AG09319 (cell line): ENCODE measurements around the gene STEAP1B.
A peak's percentile ranks its signal among the peaks of the same experiment; 100 is the strongest.

Experiments used
- DNase-seq: peaks from one replicate; pipeline ENCODE4 v3.0.0-alpha.2; 2010; ENCODE audit warnings: low read depth; ENCODE audit errors: extremely low read depth
- TF ChIP-seq, protein P1 (sequence below): IDR thresholded peaks from 2 replicates; pipeline ENCODE4 v1.5.1; 2011; ENCODE audit warnings: low read depth, mild to moderate bottlenecking, inconsistent platforms, low read length, moderate library complexity

STEAP1B gene

DNA sequence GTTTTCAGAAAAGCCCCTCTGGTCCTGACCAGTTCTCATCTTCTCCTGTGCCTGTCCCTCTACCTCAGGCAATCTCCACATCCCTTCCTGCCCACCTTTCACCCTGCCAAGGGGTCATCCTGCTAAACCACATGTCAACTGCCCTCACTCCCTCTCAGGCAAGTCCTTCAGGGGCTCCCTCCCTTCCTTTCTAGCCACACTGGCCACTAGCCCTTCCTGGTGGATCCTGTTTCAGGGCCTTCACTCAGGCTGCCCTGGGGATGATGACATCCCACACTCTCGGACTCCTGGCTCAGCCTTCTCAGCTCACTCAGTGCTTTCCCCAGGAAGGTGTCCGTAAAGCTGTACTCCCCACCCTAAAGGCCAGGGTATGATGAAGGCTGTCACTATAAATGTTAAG, 13.4 kb downstream of the STEAP1B start:
- no peak for DNase-seq

DNA sequence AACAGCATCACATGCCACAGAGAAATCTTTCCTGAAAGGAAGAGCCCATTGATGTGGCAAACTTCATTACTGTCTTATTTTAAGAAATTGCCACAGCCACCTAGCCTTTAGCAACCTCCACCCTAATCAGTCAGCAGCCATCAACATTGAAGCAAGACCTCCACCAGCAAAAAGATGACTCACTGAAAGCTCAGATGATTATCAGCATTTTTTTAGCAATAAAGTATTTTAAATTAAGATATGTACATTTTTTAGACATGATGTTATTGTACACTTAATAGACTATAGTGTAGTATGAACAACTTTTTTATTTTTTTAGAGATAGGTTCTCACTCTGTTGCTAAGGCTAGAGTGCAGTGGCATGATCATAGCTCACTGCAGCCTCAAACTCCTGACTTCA, 14.8 kb downstream of the STEAP1B start:
- TF ChIP-seq, protein P1, sequence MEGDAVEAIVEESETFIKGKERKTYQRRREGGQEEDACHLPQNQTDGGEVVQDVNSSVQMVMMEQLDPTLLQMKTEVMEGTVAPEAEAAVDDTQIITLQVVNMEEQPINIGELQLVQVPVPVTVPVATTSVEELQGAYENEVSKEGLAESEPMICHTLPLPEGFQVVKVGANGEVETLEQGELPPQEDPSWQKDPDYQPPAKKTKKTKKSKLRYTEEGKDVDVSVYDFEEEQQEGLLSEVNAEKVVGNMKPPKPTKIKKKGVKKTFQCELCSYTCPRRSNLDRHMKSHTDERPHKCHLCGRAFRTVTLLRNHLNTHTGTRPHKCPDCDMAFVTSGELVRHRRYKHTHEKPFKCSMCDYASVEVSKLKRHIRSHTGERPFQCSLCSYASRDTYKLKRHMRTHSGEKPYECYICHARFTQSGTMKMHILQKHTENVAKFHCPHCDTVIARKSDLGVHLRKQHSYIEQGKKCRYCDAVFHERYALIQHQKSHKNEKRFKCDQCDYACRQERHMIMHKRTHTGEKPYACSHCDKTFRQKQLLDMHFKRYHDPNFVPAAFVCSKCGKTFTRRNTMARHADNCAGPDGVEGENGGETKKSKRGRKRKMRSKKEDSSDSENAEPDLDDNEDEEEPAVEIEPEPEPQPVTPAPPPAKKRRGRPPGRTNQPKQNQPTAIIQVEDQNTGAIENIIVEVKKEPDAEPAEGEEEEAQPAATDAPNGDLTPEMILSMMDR: no peak
- DNase-seq: no peak

More for the DNA sequence above, 13.4 kb downstream of the STEAP1B start:
- TF ChIP-seq, protein P1: no peak

DNA sequence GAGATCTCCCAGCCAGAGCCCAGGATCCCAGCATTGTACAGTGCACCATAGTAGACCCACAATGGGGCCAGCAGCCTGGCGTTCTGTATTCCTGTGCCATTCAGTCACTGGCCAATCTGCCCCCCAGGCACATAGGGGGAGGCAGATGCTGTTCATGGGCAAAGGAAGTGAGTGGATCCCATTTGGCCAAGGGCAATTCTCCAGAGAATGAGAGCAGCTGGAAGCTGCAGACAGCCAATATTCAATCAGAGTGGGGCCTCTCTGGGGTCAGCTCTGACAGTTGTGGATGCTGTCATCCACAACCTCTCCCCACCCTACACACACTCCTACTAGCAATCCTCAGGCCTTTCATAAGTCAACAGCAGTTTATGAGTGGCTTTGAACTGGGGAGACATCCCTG, 17.5 kb downstream of the STEAP1B start:
- no peak for DNase-seq
- TF ChIP-seq, protein P1: no peak

DNA sequence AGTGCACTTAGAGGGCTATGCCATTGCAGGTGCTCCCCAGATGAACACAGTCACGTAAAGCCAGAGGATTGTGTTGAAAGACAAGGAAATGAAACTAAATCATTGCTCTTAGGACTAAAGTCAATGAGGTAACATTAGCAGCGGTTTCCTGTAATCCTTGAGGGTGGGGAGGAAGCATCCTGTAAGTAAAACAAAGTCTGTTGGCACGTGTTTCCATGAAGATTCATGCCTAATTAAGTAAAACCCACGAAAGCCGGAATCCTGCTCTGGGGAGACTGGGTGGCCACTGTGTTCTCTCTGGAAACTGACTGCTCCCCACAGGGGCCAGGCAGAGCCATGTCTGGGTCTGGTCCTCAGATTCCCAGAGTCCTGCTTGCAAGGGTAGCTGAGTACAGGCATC, 18.3 kb downstream of the STEAP1B start:
- TF ChIP-seq, protein P1: no peak
- DNase-seq: peak; percentile 52

DNA sequence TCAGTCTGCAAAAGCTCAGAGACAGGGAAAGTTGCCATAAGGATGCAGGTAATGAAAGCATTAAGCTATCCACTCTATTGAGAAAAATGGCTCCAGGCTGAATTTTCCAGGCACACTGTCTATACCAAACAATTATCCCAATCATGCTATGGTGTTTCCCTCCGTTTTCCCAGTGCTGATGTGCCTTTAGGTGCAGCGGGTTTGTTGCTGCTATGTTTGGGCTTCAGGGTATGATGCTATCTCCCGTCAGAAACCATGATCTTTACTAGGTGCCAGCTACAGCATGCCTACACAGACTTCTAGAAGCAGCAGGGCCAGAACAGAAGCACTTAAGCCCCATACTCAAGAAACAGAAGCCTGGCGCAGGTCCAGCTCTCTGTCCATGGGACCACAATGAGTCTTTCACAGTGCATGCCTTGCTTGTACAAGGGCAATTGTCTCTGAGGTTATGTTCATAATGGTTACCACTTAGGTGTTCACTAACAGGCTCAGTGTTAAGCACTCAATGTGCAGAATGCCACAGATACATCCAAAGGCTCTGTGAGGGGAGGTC, 19.4 kb downstream of the STEAP1B start:
- TF ChIP-seq, protein P1: no peak
- DNase-seq: no peak

DNA sequence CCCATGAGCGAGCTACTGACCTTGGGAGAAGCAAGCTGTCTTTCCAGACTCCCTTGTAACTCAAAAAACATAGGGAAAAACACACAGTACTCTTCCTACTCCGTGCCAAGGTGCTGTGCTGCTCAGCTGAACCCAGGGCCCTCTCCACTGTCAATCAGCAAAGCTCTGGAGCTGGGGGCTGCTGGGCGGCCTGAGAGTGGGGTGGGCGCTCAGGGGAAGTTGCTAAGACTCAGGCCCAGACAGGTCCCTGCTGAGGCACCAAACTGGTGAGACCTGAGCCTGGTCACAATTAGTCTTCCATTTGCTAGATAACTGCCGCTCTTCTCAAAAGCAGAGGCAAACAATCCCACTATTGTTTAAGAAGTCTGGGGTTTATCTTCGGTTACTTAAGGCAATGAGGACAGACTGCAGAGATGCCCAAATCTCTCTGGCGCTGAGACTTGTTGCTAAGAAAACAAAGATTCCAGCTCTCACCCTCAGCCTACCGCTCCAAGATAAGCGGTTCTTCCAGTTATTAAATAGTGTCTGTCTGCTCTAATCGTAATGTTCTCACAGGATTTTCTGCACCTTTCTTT, 22.0 kb downstream of the STEAP1B start:
- DNase-seq: no peak
- TF ChIP-seq, protein P1: no peak

DNA sequence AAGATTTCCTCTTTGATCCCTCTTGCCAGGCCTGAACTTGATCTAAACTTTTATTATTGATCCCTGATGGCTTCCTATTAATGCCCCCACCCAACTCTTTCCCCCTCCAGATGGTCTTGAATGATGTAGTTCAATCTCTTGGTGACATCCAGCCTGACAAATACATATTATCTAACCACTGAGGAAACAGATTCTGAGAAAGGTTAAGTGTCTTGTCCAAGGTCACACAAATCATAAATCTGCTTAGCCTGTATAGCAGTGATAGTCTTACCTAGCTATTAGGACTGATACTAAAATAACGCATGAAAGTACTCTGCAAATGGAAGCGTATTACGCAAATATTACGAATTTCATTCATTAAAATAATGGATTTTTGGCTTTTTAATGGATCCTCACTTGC, 22.7 kb downstream of the STEAP1B start:
- TF ChIP-seq, protein P1: no peak
- no peak for DNase-seq
